SK-N-SH (cell line): Measurements from ENCODE around the gene ATP11C. TPM values are rescaled to one million over a fixed set of nuclear protein-coding genes. Genes with fewer than 3 reads are reported as not detected.
A peak's percentile ranks its signal among the peaks of the same experiment; 100 is the strongest.

ENCODE experiments used
- CTCF ChIA-PET: fragments of 300-600, 350-600 bp; formaldehyde crosslinking; extraction: SDS; loops from one replicate; lab custom pipeline; 2021; lab: Yijun Ruan, JAX
- POLR2A ChIA-PET: fragments of 350-600 bp; sonication (Branson Sonifier 250); formaldehyde crosslinking; extraction: SDS; loops from one replicate; lab custom pipeline; 2020; ENCODE audit warnings: antibody characterized with exemption, inconsistent platforms; lab: Yijun Ruan, JAX
- DNase-seq: peaks from one replicate; pipeline ENCODE4 v3.0.0; 2012
- H2AFZ ChIP-seq: fragments of 200-600 bp; sonication (generic); 2 replicates; pipeline ENCODE4 v1.8.1; 2016; ENCODE audit warnings: antibody characterized with exemption, mild to moderate bottlenecking, low read depth
- H3F3A ChIP-seq: fragments of 200-600 bp; sonication (generic); replicated peaks from 2 replicates; pipeline ENCODE3; 2016; ENCODE audit warnings: antibody characterized with exemption, mild to moderate bottlenecking; ENCODE audit not compliant: insufficient read depth
- H3K27ac ChIP-seq, 2 experiments: fragments of 200-500 bp in 1 of 2; fragments of 200-600 bp in 1 of 2; sonication (Bioruptor generic) in 1 of 2; sonication (generic), shearing (Covaris generic) in 1 of 2; 2 replicates each; pipeline versions ENCODE4 v1.5.1 to v1.6.1; 2014 to 2016; ENCODE audit warnings: low read depth in 2 of 2, inconsistent platforms in 1 of 2, low read length in 1 of 2, mild to moderate bottlenecking in 1 of 2, mixed read lengths in 1 of 2
- H3K27me3 ChIP-seq: fragments of 200-600 bp; sonication (generic), shearing (Covaris generic); 2 replicates; pipeline ENCODE4 v1.6.1; 2016; ENCODE audit warnings: mixed run types; ENCODE audit not compliant: insufficient read depth
- H3K36me3 ChIP-seq, 2 experiments: fragments of 200-500 bp in 1 of 2; fragments of 200-600 bp in 1 of 2; sonication (Bioruptor generic) in 1 of 2; sonication (generic) in 1 of 2; replicated peaks in 1 of 2; 2 replicates each; pipeline versions ENCODE3 to v1.5.1; 2014 to 2016; ENCODE audit warnings: low read length in 1 of 2, mild to moderate bottlenecking in 1 of 2; ENCODE audit not compliant: insufficient read depth in 2 of 2, control insufficient read depth in 1 of 2
- H3K4me1 ChIP-seq, 2 experiments: fragments of 200-500 bp in 1 of 2; fragments of 200-600 bp in 1 of 2; sonication (Bioruptor generic) in 1 of 2; sonication (generic), shearing (Covaris generic) in 1 of 2; 2 replicates each; pipeline versions ENCODE4 v1.5.1 to v1.6.1; 2014 to 2016; ENCODE audit warnings: low read depth in 1 of 2, low read length in 1 of 2, mixed run types in 1 of 2; ENCODE audit not compliant: insufficient read depth in 2 of 2, control insufficient read depth in 1 of 2
- H3K4me2 ChIP-seq: fragments of 200-600 bp; sonication (generic), shearing (Covaris generic); 2 replicates; pipeline ENCODE4 v1.6.1; 2017; ENCODE audit warnings: mixed run types
- H3K4me3 ChIP-seq, 2 experiments: fragments of 200-500 bp in 1 of 2; fragments of 200-600 bp in 1 of 2; sonication (Bioruptor generic) in 1 of 2; sonication (generic), shearing (Covaris generic) in 1 of 2; 2 replicates each; pipeline versions ENCODE4 v1.5.1 to v1.8.1; 2014 to 2016; ENCODE audit warnings: low read depth in 2 of 2, inconsistent platforms in 1 of 2, low read length in 1 of 2, mild to moderate bottlenecking in 1 of 2, mixed read lengths in 1 of 2, moderate library complexity in 1 of 2
- H3K79me2 ChIP-seq: fragments of 200-600 bp; sonication (generic); 2 replicates; pipeline ENCODE4 v1.8.1; 2017; ENCODE audit warnings: mild to moderate bottlenecking; ENCODE audit not compliant: insufficient read depth
- H3K9ac ChIP-seq: fragments of 200-600 bp; sonication (generic); 2 replicates; pipeline ENCODE4 v1.6.1; 2017; ENCODE audit warnings: mixed run types
- H3K9me2 ChIP-seq: fragments of 200-600 bp; sonication (generic); 2 replicates; pipeline ENCODE4 v1.6.1; 2017; ENCODE audit warnings: mixed run types
- H3K9me3 ChIP-seq: fragments of 200-600 bp; sonication (generic); 2 replicates; pipeline ENCODE4 v1.6.1; 2017; ENCODE audit warnings: mixed run types, mild to moderate bottlenecking, moderate library complexity
- H4K20me1 ChIP-seq: fragments of 200-600 bp; sonication (generic); 2 replicates; pipeline ENCODE4 v1.6.1; 2017; ENCODE audit warnings: mild to moderate bottlenecking, mixed run types; ENCODE audit not compliant: insufficient read depth
- FOSL2 ChIP-seq: IDR thresholded peaks from 2 replicates; pipeline ENCODE4 v1.4.0; 2012; ENCODE audit warnings: low read depth, mild to moderate bottlenecking, moderate library complexity, borderline replicate concordance
- IRF3 ChIP-seq: fragments of 150-350 bp; IDR thresholded peaks from 2 replicates; pipeline ENCODE4 v1.6.1; 2016; ENCODE audit warnings: mild to moderate bottlenecking, low read depth, low read length
- MXI1 ChIP-seq: IDR thresholded peaks from 2 replicates; pipeline ENCODE4 v1.6.1; 2012; ENCODE audit warnings: mild to moderate bottlenecking, low read depth, low read length, improper control_type of control experiment
- NFIC ChIP-seq: IDR thresholded peaks from 2 replicates; pipeline ENCODE4 v1.4.0; 2012; ENCODE audit warnings: borderline replicate concordance
- NRF1 ChIP-seq: IDR thresholded peaks from 2 replicates; pipeline ENCODE4 v1.6.1; 2012; ENCODE audit warnings: low read depth, mild to moderate bottlenecking, low read length
- PBX3 ChIP-seq: IDR thresholded peaks from 2 replicates; pipeline ENCODE4; 2012
- TCF12 ChIP-seq: IDR thresholded peaks from 2 replicates; pipeline ENCODE4 v1.4.0; 2012
- USF2 ChIP-seq: fragments of 150-350 bp; IDR thresholded peaks from 2 replicates; pipeline ENCODE4 v1.6.1; 2017; ENCODE audit warnings: antibody characterized with exemption, low read length, low read depth, borderline replicate concordance
- WGBS: methylation state at CpG from one replicate; pipeline ENCODE4 v1.1.6; 2017; ENCODE audit warnings: low lambda C conversion rate; 5-methylcytosine and 5-hydroxymethylcytosine counted together
- polyA plus RNA-seq, 3 experiments: library from polyadenylated mRNA; depleted of rRNA; stranded (reverse); fragments of >200 nt; gene quantifications; 2 replicates each; pipeline ENCODE4 v1.2.3, GENCODE V29; 2012

The ATP11C gene
- polyA plus RNA-seq, 1 of the 3 experiments (the other 2 are of a cell fraction): 18.5 TPM

GRCh38 chrX:139831675-139832456 lies 101.0 kb downstream of the ATP11C start:
- Histone ChIP-seq H3K27me3 (no peaks in the 10 kb centered on the region), H3K9ac (peak overlapping the region; percentile 14; the same call in 1 of the 2 replicates), H3K27ac (peak overlapping the region; percentile 51 to 59; a peak in 3 of 4 replicates), H3K4me3 (no peak overlapping the region), H3K79me2 (peaks cover 83% of the 10 kb centered on the region), H3F3A (peaks cover 9% of the 10 kb centered on the region), H4K20me1 (no peaks in the 10 kb centered on the region), H3K36me3 (no peaks in the 10 kb centered on the region)
- POLR2A ChIA-PET: no interaction called here
- no peak for DNase-seq
- TF ChIP-seq TCF12: peak; percentile 27; the same call in 1 of the 2 replicates
- peak; percentile 69 for TF ChIP-seq NFIC
- TF ChIP-seq NRF1: no peak
- TF ChIP-seq, all 33 proteins: peak for 2
- H3K9me3 ChIP-seq: no peaks in the 10 kb centered on the region
- H3K9me2 ChIP-seq: no peaks in the 10 kb centered on the region
- H3K4me1 ChIP-seq: peaks cover 12 to 47% of the 10 kb centered on the region in 2 experiments; a peak in 3 of 4 replicates
- H3K4me2 ChIP-seq: peak overlapping the region; percentile 54
- CTCF ChIA-PET: no interaction called here
- WGBS: 35% methylated on average over 3 of the region's 3 CpGs
- no peak overlapping the region for H2AFZ ChIP-seq

GRCh38 chrX:139831017-139831416 lies 101.8 kb downstream of the ATP11C start:
- Histone ChIP-seq H3K4me1 (peaks cover 13 to 52% of the 10 kb centered on the region in 2 experiments; a peak in 3 of 4 replicates), H3F3A (peaks cover 15% of the 10 kb centered on the region), H2AFZ (no peak overlapping the region), H3K9me3 (no peaks in the 10 kb centered on the region), H3K4me3 (no peak overlapping the region), H3K27me3 (no peaks in the 10 kb centered on the region), H3K4me2 (peak overlapping the region; percentile 54), H3K79me2 (peaks cover 76% of the 10 kb centered on the region), H3K9me2 (no peaks in the 10 kb centered on the region), H3K9ac (no peak overlapping the region), H3K27ac (peak overlapping the region; percentile 22 to 59; a peak in 2 of 4 replicates), H4K20me1 (no peaks in the 10 kb centered on the region), H3K36me3 (no peaks in the 10 kb centered on the region)
- DNase-seq: no peak
- TF ChIP-seq IRF3: no peak
- no peak for TF ChIP-seq FOSL2
- TF ChIP-seq MXI1: no peak
- no peak for TF ChIP-seq USF2
- TF ChIP-seq PBX3: no peak
- ChIA-PET POLR2A (no interaction called here), CTCF (interaction anchor here (1.1 kb wide), 1 partner anchor 99 kb away, joined by 3 read pairs; no protein-coding TSS in a partner anchor)
